HS-5 (cell line): ENCODE measurements around the gene CCL4.
"Not testable (repeated sequence)": the region's sequence is repeated elsewhere in the genome, so short reads cannot be mapped to it uniquely, and the experiment has no call there.

Source experiments
- DNase-seq: peaks from one replicate; pipeline ENCODE4 v3.0.0-alpha.2; 2012; ENCODE audit warnings: low read depth

Gene CCL4

DNA sequence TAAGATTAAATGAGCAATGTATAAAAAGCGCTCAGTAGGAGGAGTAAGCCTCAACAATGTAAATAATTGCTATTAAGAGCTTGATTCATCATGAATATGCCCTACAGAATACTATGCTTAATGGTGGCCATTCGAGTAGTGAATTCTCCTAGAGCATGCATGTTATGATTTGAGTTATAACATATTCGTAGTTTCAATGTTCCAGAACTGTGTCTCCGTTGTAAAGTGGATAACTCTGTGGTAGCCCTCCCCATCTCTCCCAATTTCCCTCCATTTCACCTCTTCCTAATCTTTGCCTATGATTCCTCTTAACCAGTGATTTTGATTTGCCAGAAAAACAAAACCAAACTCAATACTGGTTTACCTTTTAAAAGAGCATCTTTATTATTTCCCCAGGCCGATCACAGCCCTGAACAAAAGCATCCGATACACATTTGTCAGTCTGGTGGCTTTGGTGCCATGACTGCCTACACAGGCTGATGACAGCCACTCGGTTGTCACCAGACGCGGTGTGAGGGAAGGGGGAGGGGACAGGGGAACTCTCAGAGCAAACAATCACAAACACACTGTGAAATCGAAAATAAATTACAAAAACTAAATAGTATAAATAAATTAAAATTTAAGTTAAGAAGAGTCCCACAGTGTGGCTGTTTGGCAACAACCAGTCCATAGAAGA lies 15.6 kb upstream of the CCL4 start:
- DNase-seq = not testable (repeated sequence)

DNA sequence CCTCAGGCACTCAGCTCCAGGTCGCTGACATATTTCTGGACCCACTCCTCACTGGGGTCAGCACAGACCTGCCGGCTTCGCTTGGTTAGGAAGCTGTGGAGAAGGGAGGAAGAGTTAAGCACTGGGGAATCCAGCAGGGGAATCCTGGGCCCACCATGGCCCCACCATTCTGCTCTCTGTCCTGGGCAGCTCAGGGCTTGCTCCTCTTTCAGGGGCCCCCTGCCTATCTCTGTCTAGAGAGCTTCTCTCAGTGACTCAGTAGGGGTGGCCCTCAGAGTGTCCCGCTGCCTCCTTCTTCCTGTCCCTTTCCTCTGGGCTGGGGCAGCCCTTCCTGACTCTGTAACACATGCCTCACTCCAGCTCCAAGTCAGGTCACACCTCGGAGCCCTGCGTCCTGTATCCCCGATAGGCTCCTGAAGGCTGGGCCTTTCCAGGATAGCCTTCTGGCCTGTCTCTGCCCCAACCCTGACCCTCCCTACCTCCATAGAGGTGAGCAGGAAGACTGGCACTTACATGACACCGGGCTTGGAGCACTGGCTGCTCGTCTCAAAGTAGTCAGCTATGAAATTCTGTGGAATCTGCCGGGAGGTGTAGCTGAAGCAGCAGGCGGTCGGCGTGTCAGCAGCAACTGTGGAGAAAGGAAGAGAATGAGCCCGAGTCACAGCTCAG lies 14.8 kb upstream of the CCL4 start:
- DNase-seq = no peak

DNA sequence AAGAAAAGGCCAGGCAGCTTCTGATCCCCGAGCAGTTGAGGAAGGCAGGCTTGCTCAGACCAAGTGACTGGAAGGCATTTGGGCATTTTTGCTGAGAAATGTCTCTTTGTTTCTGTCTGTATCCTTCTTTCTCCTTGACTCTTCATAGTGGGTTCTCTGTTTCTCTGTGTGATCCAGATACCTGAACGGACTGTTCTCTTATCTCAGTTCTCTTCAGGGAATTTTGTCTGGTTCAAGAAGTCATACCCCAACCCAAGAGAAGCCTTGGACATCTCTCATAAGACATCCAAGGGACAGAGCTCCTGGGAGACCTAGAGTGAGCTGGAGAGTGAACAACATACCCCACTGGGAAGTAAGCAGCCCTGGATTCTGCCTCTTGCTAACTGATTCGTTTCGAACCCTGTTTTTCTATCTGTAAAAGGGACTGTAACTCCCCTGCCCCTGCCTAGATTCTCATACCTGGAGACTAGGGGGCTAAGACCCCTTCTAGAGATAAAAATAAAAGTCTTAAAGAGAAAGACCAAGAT lies 14.2 kb upstream of the CCL4 start:
- DNase-seq = no peak

DNA sequence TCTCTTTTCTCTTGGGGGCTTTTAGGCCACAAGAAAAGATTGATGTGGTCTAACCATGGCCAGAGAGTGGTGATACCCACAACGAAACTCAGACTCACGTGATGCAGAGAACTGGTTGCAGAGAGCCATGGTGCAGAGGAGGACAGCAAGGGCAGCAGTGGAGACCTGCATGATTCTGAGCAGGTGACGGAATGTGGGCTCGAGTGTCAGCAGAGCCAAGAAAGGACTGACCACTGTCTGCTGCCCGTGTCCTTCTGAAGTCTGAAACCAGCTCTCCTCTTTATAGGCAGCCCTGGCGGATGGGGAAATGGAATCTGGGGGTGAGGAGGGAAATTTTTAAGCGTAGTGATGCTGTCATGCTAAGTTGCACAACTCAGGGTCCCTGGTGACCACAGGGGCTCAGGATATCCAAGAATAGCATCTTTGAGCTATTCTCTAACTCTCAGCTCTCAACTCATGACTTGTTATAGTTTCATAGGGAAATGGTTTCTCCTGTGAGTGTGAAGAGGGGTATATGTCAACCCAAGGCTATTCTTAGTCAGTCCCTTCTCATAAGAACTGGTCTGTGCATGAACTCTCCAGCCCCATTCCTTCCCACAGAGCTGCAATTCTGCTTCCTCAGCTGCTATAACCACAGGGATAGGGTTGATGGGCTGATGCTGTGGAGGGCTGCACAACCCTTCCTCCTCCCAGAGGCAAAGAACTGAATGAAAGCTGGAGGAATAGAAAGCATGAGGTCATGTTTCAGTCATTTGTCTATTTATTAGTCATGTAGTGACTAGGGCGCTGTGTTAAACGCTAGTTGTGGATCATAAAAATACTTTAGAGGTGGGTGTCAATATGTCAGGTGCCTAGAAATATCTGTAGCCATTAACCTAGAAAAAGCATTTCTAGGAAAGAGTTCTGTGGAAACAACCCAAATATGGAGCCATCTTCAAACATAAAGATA lies 13.5 kb upstream of the CCL4 start, which contains the start of gene CCL3:
Gene CCL3, minus strand, starts transcription at position 256 of the 949 bp plus-strand sequence. Its CDS starts 85 bp downstream, at position 171.
- DNase-seq = no peak

DNA sequence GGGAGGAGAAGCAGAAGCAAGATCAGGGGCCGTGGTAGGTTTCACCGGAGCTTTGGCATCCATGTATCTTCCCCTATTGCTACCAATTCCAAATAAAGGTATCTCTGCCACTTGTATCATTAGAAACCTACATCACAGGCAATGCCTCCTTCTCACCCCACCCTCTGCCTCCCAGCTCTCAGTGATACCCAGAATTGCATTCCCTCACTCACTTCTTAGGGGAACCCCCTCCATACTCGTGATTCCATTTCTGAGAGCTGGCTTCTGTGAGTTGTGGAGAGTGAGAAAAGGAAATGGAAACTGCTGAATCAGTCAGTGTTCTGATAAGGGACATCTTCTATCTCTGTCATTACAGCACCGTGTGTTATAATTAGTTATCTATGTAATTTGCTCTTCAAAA lies 11.4 kb upstream of the CCL4 start:
- no peak for DNase-seq

DNA sequence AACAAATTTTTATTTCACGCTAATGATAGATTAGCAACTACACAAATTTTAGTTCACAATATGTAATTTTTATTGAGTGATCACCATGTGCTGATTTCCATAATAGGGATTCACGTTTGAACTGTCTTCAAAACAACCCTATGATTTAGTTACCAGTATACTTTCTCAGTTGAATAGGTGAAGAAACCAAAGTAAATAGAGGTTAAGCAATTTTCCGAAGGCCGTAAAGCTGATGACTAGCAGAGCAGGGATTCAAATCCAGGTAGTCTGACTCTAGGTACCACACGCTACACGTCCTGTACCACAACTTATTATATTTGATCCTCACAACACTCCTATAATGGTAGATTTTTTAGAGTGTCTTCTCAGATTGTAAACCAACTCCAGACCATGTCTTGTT lies 10.9 kb upstream of the CCL4 start:
- not testable (repeated sequence) for DNase-seq

DNA sequence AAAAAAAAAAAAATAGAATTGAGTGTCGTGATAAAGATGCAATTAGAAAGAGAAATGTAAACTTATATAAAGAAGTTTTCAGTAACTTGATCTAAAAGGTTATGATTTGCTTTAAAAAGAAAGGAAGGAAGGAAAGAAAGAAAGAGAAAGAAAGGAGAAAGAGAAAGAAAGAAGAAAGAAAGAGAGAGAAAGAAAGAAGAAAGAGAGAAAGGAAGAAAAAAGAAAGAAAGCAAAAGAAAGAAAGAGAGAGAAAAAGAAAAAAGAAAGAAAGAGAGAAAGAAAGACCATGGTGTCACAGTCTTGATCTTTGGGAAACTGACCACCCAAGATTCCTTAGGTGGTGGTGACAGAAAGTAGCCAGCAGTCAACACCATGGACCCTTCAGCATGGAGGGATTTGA lies 9.4 kb upstream of the CCL4 start:
- no peak for DNase-seq

DNA sequence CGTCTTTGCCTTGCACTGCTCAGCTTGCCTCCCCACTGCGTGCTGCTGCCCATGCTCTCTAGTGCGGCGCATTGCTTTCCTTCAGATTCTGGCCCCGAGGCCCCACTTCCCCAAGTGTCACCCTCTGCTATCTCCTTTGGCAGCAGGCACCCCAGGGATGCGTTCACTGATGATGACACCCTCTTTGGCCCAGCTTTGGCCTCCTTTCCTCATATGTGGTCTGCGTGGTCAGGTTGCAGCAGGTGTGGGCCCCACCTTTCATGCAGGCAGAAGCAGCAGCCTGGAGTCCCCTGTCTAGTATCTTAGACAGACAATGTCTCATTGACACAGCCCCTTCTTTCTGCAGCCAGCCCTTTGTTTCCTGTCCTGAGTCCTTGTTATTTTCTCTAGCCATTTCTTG lies 8.9 kb upstream of the CCL4 start:
- DNase-seq = no peak

DNA sequence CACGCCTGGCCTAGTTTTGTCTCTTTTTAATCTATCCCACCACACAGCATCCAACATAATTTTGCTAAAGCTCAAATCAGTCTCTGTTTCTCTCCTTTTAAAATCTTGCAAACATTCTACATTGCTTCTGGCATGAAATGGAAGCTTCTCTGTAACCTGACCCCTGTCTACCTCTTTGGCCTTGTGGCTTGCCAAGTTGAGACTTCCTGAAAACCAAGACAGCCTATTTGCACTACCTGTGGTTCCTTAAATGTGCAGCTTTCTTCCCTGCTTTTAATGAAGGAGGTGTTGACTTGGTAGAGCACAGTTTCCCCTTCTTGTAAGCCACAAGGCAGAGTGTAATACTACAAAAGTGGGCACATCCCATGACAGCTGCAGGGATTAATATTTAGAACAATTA lies 7.6 kb upstream of the CCL4 start:
- no peak for DNase-seq

DNA sequence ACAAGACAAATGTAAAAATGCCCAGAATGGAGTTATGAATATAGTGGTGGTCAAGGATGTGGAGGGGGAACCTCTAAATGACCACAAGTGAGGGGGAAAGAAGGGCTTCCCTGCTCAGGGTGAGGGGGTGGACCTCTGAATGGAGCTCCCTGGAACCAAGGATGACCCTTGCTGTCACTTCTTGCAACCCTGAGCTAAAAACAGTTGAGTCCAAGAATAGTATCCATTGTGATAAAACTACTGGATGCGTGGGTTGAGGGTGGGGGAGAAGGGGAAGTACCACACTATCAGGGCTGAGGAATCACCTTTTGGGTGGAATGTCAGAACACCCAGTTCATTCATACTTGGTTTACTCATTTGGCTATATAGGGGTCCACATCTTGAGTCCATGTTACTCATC lies 4.6 kb upstream of the CCL4 start:
- not testable (repeated sequence) for DNase-seq

DNA sequence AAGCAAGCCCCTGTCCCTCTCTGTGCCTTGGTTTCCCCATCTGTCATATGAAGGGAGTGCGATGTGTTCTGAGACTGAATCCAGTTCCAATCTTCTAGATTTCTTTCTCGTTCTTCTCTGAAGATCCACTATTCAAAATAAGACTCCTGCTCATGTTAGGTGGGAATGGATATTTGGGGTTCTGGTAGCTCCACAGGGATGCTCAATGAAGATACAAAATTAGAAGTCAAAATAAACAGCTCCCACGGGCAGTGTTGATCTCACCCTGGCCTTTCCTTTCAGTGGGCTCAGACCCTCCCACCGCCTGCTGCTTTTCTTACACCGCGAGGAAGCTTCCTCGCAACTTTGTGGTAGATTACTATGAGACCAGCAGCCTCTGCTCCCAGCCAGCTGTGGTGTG lies 619 bp downstream of the CCL4 start:
- DNase-seq = not testable (repeated sequence)

DNA sequence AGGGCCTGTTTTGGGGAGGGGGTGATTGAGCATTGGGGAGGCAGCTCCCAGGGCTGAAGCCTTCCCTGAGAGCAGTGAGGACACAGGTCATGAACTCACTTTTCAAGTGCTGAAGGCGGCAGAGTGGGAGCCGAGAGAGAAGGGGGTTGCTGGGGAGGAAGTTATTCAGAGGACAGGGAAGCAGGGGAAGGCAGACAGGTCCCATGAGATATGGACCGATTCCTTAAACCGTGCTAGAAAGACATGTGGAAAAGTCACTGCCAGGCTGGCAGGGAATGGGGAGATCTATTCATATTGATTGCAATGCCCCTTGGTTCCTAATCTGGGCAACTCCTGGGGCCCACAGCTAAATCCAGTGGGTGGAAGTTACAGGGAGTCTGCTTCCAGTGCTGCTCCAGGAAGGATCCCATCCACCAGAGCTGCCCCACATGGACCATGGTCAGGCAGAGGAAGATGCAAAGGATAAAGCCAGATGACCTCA lies 1.1 kb downstream of the CCL4 start:
- DNase-seq = no peak

DNA sequence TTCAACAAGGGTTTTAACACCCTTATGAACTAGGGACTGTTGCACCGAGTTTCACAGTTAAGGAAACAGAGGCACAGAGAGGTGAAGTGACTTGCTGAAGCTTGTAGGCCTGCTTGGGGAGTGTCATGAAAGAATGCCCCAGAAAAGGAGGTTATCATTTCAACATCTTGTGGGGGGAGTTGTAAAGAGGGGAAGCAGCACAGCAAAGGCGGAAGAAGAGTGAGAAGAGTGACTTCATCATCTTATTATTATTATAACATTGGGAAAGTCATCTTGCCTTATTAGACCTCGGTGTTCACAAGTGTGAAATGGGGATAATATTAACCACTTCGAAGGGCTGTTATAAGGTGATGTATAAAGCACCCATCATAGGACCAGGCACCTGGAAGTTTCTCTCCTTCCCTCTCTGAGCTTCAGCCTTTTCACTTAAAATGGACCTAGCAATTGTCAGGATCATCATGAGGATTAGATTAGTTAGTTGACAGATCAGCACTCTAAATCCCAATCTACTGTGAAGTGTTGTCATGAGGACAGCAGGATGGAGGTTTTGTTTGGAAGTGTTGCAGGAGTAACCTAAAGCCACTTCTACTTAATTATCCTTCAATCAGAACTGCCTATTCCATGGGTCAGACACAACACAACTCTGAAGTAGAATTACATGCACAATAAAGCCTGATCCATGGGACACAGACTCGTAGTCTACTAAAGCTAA lies 2.3 kb downstream of the CCL4 start:
- no peak for DNase-seq

DNA sequence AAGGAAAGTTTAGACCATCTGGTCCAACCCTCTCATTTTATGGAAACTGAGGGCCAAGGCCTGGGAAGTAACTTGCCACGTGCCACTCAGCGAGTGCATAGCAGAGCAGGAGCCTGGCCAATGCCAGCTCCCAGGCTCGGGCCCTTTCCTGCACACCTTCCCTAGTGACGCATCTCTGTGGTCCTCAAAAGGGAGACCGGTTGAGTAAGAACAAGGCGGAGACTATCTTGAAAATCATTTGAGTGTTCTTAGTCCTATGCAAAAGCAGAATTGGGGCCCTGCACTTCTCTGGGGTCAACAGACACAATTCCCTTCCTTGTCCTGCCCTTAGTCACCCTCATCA lies 2.8 kb downstream of the CCL4 start:
- DNase-seq = no peak

DNA sequence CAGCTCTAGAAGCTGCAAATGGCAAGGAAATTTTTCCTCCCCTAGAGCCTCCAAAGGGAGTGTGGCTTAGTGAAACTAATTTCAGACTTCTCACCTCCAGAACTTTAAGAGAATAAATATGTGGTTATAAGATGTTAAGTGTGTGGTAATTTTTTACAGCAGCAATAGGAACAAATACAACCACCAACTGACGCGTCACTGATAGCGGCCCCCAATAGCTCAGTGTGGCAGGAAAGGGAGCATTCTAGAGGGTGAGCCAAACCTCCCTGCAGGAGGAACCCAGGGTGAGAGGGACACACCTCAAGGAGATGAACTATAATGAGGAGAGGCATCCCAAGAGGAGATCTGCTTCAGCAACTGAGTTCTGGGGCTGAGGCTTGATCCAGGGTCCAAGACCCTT lies 4.0 kb downstream of the CCL4 start:
- no peak for DNase-seq

DNA sequence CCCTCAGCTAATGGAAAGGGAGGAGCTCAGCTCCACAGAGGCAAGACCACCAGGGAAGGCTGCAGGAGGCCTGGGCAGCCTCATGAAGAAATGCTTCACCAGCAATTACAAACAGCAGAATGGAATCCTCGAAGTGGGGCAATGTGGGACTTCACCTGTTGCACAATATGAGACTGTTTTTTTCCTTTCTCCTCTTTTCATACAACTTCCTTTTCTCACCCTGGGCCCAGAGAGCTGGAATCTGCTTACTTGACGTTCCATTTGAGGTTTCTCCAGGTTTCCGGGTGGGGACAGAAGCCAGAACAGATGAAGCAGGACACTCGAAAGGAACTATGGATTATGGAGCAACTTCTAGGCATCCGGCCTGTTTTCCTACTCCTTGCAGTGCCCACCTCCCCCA lies 4.6 kb downstream of the CCL4 start:
- not testable (repeated sequence) for DNase-seq

DNA sequence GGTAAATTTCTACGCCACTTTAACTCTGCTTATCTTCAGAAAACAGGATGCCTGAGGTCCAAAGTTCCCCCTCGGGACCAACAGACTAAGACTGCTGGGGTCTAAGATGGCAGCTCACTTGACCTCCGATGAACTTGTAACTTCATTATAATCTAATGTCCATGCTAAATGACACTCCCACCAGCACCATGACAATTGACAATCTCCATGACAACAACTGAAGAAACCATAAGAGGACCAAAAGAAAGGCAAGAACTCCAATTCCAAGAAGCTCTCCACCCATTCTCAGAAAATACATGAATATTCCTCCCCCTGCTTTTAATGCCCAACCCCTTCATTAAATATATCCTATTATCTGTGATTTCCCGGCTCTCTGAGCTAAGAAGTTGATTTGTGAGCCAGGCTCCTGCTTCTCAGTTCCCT lies 7.5 kb downstream of the CCL4 start:
- DNase-seq = no peak

DNA sequence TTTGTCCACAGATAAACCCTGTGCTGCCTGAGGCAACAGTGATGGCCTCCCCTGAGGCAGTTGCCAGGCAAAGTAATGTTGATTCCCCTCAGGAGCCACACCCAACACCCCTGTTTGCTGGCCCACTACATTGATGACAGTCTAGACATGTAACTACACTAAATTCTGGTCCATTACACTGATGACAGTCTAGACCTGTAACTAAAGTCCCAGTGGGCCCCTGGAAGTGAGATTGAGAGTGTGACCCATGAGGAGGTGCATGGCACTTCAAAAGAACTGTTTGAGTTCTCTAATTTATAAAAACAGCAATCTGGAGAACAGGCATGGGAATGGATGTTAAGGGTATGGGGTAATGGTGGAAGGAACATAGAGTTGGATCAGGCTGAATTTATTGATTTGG lies 8.9 kb downstream of the CCL4 start:
- no peak for DNase-seq

DNA sequence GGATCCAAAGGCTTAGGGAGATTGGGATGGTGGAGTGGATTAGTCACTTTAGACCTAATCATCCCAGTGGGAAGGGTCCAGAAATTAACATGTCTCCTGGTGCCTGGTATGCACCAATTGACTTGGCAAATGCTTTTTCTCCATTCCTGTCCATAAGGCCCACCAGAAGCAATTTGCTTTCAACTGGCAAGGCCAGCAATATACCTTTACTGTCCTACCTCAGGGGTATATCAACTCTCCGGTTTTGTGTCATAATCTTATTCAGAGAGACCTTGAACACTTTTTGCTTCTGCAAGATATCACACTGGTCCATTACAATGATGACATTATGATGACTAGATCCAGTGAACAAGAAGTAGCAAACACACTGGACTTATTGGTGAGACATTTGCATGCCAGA lies 9.5 kb downstream of the CCL4 start:
- DNase-seq = not testable (repeated sequence)

DNA sequence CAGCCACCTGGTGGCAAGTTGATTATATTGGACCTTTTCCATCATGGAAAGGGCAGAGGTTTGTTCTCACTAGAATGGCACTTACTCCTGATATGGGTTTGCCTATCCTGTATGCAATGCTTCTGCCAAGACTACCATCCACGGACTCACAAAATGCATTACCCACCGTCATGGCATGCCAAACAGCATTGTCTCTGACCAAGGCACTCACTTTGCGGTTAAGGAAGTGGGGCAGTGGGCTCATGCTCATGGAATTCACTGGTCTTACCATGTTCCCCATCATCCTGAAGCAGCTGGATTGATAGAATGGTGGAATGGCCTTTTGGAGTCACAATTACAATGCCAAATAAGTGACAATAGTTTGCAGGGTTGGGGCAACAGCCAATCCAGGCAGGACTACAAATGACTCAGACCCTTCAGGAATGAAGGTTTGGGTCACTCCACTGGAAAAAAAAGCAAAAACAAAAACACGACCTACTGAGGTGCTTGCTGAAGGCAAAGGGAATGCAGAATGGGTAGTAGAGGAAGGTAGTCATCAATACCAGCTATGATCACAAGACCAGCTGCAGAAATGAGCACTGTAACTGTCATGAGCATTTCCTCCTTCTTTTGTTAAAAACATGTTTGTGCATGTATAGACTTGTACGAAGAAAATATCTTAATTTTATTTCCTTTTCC lies 11.5 kb downstream of the CCL4 start:
- peak; percentile 30 for DNase-seq

DNA sequence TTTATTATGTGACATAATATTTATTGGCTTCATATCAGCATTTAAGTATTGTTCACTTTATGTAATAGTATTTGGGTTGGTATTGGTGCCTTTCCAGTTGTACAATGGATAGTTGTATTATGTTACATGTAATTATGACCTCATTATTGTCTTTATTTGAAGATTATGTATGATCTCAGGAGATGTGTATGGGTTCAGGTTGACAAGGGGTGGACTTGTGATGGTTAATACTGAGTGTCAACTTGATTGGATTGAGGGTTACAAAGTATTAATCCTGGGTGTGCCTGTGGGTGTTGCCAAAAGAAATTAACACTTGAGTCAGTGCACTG lies 12.0 kb downstream of the CCL4 start:
- not testable (repeated sequence) for DNase-seq
